GM23338 (cell line): ENCODE data around the gene DCDC1. TPM values are rescaled to one million over a fixed set of nuclear protein-coding genes. Genes with fewer than 3 reads are reported as not detected.
A peak's percentile ranks its signal among the peaks of the same experiment; 100 is the strongest.

Experiments used
- ATAC-seq: fragments of 200-7000 bp; cut with Tn5 transposase; 3 replicates; pipeline ENCODE4 v1.9.1; 2020
- DNase-seq: peaks from one replicate; pipeline ENCODE4 v3.0.0-alpha.2; 2015; ENCODE audit warnings: low spot score
- H2AFZ ChIP-seq: fragments of 200-600 bp; sonication (generic); 2 replicates; pipeline ENCODE4 v1.8.0; 2016; ENCODE audit warnings: antibody characterized with exemption, mild to moderate bottlenecking, moderate library complexity
- H3F3A ChIP-seq: fragments of 200-600 bp; sonication (generic); replicated peaks from 2 replicates; pipeline ENCODE4 v1.8.0; 2017; ENCODE audit warnings: antibody characterized with exemption, mixed run types, low read depth
- H3K27ac ChIP-seq: fragments of 200-600 bp; sonication (generic); 2 replicates; pipeline ENCODE4 v1.6.1; 2016; ENCODE audit warnings: low read depth
- H3K27me3 ChIP-seq: fragments of 200-600 bp; sonication (generic); 2 replicates; pipeline ENCODE4 v1.8.0; 2016; ENCODE audit warnings: mild to moderate bottlenecking, mixed run types, moderate library complexity; ENCODE audit not compliant: insufficient read depth
- H3K36me3 ChIP-seq: fragments of 200-600 bp; sonication (generic); 2 replicates; pipeline ENCODE4 v1.8.0; 2016; ENCODE audit warnings: mild to moderate bottlenecking; ENCODE audit not compliant: insufficient read depth
- H3K4me1 ChIP-seq: fragments of 200-600 bp; sonication (generic); 2 replicates; pipeline ENCODE4 v1.8.0; 2016; ENCODE audit warnings: mild to moderate bottlenecking, moderate library complexity; ENCODE audit not compliant: insufficient read depth
- H3K4me2 ChIP-seq: fragments of 200-600 bp; sonication (generic); 2 replicates; pipeline ENCODE4 v1.7.1; 2017; ENCODE audit warnings: mixed run types
- H3K4me3 ChIP-seq: fragments of 200-600 bp; sonication (generic); 2 replicates; pipeline ENCODE4 v1.6.1; 2016; ENCODE audit warnings: mixed run types
- H3K79me2 ChIP-seq: fragments of 200-600 bp; sonication (generic); replicated peaks from 2 replicates; pipeline ENCODE4 v1.8.0; 2017; ENCODE audit warnings: mild to moderate bottlenecking; ENCODE audit not compliant: insufficient read depth
- H3K9me2 ChIP-seq: fragments of 200-600 bp; sonication (generic); 2 replicates; pipeline ENCODE4 v1.8.0; 2017; ENCODE audit not compliant: insufficient read depth
- H4K20me1 ChIP-seq: fragments of 200-600 bp; sonication (generic); replicated peaks from 2 replicates; pipeline ENCODE4 v1.8.0; 2017; ENCODE audit warnings: mild to moderate bottlenecking; ENCODE audit not compliant: insufficient read depth
- H3K27ac Mint-ChIP-seq: 2 replicates; pipeline ENCODE4 v1.8.0; 2020; ENCODE audit warnings: inconsistent platforms, mild to moderate bottlenecking, moderate library complexity, mixed read lengths
- H3K27me3 Mint-ChIP-seq: 3 replicates; pipeline ENCODE4 v1.8.0; 2022; ENCODE audit warnings: low read depth, mild to moderate bottlenecking, moderate library complexity, mixed read lengths, inconsistent platforms; ENCODE audit not compliant: insufficient read depth, poor library complexity
- H3K36me3 Mint-ChIP-seq: 3 replicates; pipeline ENCODE4 v1.8.0; 2021; ENCODE audit warnings: low read depth, mild to moderate bottlenecking, inconsistent platforms, moderate library complexity, mixed read lengths
- H3K4me1 Mint-ChIP-seq: 3 replicates; pipeline ENCODE4 v1.8.0; 2020; ENCODE audit warnings: mild to moderate bottlenecking, inconsistent platforms, mixed read lengths
- H3K4me3 Mint-ChIP-seq: 3 replicates; pipeline ENCODE4 v1.8.0; 2021; ENCODE audit warnings: moderate library complexity, mild to moderate bottlenecking, inconsistent platforms, mixed read lengths
- H3K9me3 Mint-ChIP-seq: 3 replicates; pipeline ENCODE4 v1.8.0; 2020; ENCODE audit warnings: moderate library complexity, mild to moderate bottlenecking, inconsistent platforms, mixed read lengths
- EZH2phosphoT487 ChIP-seq: fragments of 200-600 bp; sonication (generic); IDR thresholded peaks from one replicate; pipeline ENCODE4 v1.8.1; 2018; ENCODE audit warnings: antibody characterized with exemption; ENCODE audit not compliant: unreplicated experiment
- NANOG ChIP-seq: IDR thresholded peaks from 2 replicates; pipeline ENCODE4 v1.6.1; 2016; ENCODE audit warnings: antibody characterized with exemption, borderline replicate concordance
- POLR2AphosphoS5 ChIP-seq: IDR thresholded peaks from 2 replicates; pipeline ENCODE4 v1.6.1; 2016; ENCODE audit warnings: antibody characterized with exemption, low read depth
- ZNF331 ChIP-seq: fragments of 250-450 bp; sonication (Bioruptor Pico); IDR thresholded peaks from 2 replicates; pipeline ENCODE4 v1.5.0; 2020; ENCODE audit warnings: low read depth, mild to moderate bottlenecking, moderate library complexity
- polyA plus RNA-seq: library from polyadenylated mRNA; unstranded; fragments of >200 nt; fragmentation: Nextera tagmentation; extraction: Ambion mirVana; gene quantifications from 2 replicates; pipeline ENCODE4 v1.2.1, GENCODE V29; 2016
- total RNA-seq: library from RNA; depleted of rRNA; stranded (reverse); fragments of >200 nt; shearing (Covaris generic); gene quantifications from 2 replicates; pipeline ENCODE4 v1.2.3, GENCODE V29; 2014
- TF ChIP-seq, protein P1 (sequence below): IDR thresholded peaks from one replicate; pipeline ENCODE4 v1.6.1; 2018; ENCODE audit warnings: antibody characterized with exemption; ENCODE audit not compliant: unreplicated experiment
- TF ChIP-seq, protein P2 (sequence below), 2 experiments: fragments of 200-600 bp in 1 of 2; sonication (generic) in 1 of 2; conservative IDR thresholded peaks; 2 replicates each; pipeline versions ENCODE4 v1.5.1 to v1.6.1; 2016 to 2017; ENCODE audit warnings: antibody characterized with exemption in 2 of 2, low read depth in 2 of 2, mild to moderate bottlenecking in 2 of 2, moderate library complexity in 1 of 2

DCDC1 gene
- total and polyA plus RNA-seq, 2 experiments from 2014 or later = 0.56 to 0.58 TPM

GRCh38 chr11:31246451-31247165 lies 122.9 kb downstream of the DCDC1 start:
- Mint-ChIP-seq H3K4me1 (peaks cover 43% of the 10 kb centered on the region), H3K4me3 (no peak overlapping the region), H3K27me3 (no peaks in the 10 kb centered on the region), H3K9me3 (no peaks in the 10 kb centered on the region), H3K27ac (no peak overlapping the region), H3K36me3 (no peaks in the 10 kb centered on the region)
- no peaks in the 10 kb centered on the region for H3K9me2 ChIP-seq
- no peaks in the 10 kb centered on the region for H3K36me3 ChIP-seq
- no peaks in the 10 kb centered on the region for H4K20me1 ChIP-seq
- no peaks in the 10 kb centered on the region for H3F3A ChIP-seq
- no peaks in the 10 kb centered on the region for H3K79me2 ChIP-seq
- no peaks in the 10 kb centered on the region for H3K27me3 ChIP-seq
- no peak overlapping the region for H3K4me2 ChIP-seq
- no peak overlapping the region for H3K27ac ChIP-seq
- ATAC-seq (no peak), DNase-seq (no peak)
- no peak overlapping the region for H3K4me3 ChIP-seq
- H3K4me1 ChIP-seq = peaks cover 47% of the 10 kb centered on the region
- TF ChIP-seq, protein P1, sequence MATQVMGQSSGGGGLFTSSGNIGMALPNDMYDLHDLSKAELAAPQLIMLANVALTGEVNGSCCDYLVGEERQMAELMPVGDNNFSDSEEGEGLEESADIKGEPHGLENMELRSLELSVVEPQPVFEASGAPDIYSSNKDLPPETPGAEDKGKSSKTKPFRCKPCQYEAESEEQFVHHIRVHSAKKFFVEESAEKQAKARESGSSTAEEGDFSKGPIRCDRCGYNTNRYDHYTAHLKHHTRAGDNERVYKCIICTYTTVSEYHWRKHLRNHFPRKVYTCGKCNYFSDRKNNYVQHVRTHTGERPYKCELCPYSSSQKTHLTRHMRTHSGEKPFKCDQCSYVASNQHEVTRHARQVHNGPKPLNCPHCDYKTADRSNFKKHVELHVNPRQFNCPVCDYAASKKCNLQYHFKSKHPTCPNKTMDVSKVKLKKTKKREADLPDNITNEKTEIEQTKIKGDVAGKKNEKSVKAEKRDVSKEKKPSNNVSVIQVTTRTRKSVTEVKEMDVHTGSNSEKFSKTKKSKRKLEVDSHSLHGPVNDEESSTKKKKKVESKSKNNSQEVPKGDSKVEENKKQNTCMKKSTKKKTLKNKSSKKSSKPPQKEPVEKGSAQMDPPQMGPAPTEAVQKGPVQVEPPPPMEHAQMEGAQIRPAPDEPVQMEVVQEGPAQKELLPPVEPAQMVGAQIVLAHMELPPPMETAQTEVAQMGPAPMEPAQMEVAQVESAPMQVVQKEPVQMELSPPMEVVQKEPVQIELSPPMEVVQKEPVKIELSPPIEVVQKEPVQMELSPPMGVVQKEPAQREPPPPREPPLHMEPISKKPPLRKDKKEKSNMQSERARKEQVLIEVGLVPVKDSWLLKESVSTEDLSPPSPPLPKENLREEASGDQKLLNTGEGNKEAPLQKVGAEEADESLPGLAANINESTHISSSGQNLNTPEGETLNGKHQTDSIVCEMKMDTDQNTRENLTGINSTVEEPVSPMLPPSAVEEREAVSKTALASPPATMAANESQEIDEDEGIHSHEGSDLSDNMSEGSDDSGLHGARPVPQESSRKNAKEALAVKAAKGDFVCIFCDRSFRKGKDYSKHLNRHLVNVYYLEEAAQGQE = no peak
- H2AFZ ChIP-seq = no peak overlapping the region

- TF ChIP-seq EZH2phosphoT487 (no peak), ZNF331 (CRISPR knock-in tag) (no peak), NANOG (no peak), POLR2AphosphoS5 (no peak)
- Histone ChIP-seq H3K27ac (no peak overlapping the region), H4K20me1 (no peaks in the 10 kb centered on the region), H3K4me3 (no peak overlapping the region), H3K9me2 (no peaks in the 10 kb centered on the region), H3K4me1 (peaks cover 48% of the 10 kb centered on the region), H2AFZ (no peak overlapping the region), H3K4me2 (no peak overlapping the region), H3K36me3 (no peaks in the 10 kb centered on the region), H3K79me2 (no peaks in the 10 kb centered on the region), H3K27me3 (no peaks in the 10 kb centered on the region), H3F3A (no peaks in the 10 kb centered on the region)
- H3K9me3 Mint-ChIP-seq = no peaks in the 10 kb centered on the region
- H3K27me3 Mint-ChIP-seq = no peaks in the 10 kb centered on the region
- H3K36me3 Mint-ChIP-seq = no peaks in the 10 kb centered on the region
- no peak overlapping the region for H3K27ac Mint-ChIP-seq
- no peak overlapping the region for H3K4me3 Mint-ChIP-seq
- no peak for DNase-seq
- no peak for ATAC-seq
- peaks cover 43% of the 10 kb centered on the region for H3K4me1 Mint-ChIP-seq
These were observed 125.8 kb downstream of the DCDC1 start for GRCh38 chr11:31243706-31244105.

DNA sequence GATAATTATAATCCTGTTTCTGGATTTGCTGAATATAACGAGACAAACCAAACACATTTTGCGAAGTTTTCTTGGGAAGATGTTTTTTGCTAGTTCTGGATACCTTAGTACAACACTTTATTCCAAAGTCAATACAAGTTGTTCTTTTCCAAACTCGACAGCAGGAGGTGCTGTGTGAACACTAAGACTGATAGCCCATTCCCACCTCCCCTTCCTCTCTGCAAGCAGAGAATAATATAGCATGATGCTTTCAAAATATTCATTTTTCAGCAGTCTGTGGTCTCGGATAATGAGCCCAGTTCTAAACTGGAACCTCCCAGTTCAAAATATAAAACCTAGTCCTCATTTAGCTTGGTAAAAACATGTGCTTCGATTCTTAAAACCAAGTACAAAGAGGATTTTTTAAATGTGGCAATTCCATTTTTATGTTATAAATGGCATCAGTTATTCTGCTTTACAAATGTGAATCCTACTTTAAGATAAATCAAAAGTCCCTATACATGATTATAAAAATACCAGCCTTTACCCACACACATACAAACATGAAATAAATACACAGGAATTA lies 129.1 kb downstream of the DCDC1 start:
- H3K4me3 ChIP-seq = no peak overlapping the region
- TF ChIP-seq, protein P2, sequence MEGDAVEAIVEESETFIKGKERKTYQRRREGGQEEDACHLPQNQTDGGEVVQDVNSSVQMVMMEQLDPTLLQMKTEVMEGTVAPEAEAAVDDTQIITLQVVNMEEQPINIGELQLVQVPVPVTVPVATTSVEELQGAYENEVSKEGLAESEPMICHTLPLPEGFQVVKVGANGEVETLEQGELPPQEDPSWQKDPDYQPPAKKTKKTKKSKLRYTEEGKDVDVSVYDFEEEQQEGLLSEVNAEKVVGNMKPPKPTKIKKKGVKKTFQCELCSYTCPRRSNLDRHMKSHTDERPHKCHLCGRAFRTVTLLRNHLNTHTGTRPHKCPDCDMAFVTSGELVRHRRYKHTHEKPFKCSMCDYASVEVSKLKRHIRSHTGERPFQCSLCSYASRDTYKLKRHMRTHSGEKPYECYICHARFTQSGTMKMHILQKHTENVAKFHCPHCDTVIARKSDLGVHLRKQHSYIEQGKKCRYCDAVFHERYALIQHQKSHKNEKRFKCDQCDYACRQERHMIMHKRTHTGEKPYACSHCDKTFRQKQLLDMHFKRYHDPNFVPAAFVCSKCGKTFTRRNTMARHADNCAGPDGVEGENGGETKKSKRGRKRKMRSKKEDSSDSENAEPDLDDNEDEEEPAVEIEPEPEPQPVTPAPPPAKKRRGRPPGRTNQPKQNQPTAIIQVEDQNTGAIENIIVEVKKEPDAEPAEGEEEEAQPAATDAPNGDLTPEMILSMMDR (conservative IDR thresholded peaks at IDR 0.05; ENCODE audit: low read depth in 2 of 2) = peak; percentile 81 to 88
- TF ChIP-seq, protein P1 = no peak
- H3K9me3 Mint-ChIP-seq = no peaks in the 10 kb centered on the region
- no peaks in the 10 kb centered on the region for H3K27me3 ChIP-seq
- H3K79me2 ChIP-seq = no peaks in the 10 kb centered on the region
- H4K20me1 ChIP-seq = no peaks in the 10 kb centered on the region
- H3F3A ChIP-seq = no peaks in the 10 kb centered on the region
- H3K9me2 ChIP-seq = no peaks in the 10 kb centered on the region
- H3K4me2 ChIP-seq = no peak overlapping the region
- no peaks in the 10 kb centered on the region for H3K36me3 ChIP-seq
- no peak overlapping the region for H3K27ac ChIP-seq
- no peak overlapping the region for H2AFZ ChIP-seq
- H3K27me3 Mint-ChIP-seq = no peaks in the 10 kb centered on the region
- ATAC-seq = peak; percentile 78
- no peak overlapping the region for H3K27ac Mint-ChIP-seq
- DNase-seq = peak; percentile 80
- no peaks in the 10 kb centered on the region for H3K36me3 Mint-ChIP-seq
- H3K4me1 ChIP-seq = peaks cover 55% of the 10 kb centered on the region
- H3K4me1 Mint-ChIP-seq = peaks cover 43% of the 10 kb centered on the region
- H3K4me3 Mint-ChIP-seq = no peak overlapping the region
